ENCODE measurements around the gene APOOL.

The APOOL gene

DNA sequence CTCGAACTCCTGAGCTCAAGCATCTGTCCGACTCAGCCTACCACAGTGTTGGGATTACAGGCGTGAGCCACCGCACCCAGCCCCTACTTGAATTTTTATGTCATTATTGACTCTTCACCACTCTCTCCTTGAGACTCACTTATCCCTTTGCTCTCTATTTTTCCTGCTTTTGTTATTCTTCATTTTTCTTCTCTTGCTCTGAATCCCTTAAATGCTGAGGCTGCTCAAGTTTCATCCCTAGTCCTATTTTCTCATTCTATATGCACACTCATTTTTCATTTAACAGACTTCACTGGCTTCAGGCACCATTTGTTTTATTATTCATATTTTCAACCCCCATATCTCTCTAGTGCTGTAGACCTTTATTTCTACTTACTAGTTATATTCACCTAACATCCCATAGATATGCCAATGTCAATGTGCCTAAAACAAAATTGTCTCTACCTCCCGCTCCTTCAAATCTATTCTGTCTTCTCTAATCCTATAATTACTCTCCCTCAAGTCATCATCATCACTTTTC lies 85.7 kb downstream of the APOOL start:
- DNase-seq: no peak

DNA sequence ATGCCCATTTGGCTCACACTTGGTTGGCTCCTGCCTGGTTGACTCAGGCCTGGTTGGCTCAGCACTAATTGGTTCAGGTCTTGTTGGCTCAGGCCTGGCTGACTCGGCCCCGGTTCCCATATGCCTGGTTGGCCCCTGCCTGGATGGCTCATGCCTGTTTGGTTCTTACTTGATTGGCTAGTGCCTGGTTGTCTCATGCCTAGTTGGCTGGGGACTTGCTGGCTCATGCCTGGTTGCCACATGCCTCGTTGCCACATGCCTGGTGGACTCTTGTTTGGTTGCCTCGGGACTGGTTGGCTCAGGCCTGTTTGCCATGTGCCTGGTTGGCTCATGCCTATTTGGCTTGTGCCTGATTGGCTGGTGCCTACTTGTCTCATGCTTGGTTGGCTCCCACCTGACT lies 103.7 kb downstream of the APOOL start:
- DNase-seq: no peak

DNA sequence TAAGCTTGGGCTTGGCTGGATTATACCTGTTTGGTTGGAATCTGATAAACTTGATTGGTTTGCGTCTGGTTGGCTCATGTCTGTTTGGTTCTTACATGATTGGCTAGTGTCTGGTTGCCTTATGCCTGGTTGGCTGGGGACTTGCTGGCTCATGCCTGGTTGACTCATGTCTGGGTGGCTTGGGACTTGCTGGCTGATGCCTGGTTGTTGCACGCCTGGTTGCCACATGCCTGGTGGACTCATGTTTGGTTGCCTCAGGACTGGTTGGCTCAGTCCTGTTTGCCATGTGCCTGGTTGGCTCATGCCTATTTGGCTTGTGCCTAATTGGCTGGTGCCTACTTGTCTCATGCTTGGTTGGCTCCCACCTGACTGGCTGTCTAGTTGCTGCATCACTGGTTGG lies 104.5 kb downstream of the APOOL start:
- no peak for DNase-seq

DNA sequence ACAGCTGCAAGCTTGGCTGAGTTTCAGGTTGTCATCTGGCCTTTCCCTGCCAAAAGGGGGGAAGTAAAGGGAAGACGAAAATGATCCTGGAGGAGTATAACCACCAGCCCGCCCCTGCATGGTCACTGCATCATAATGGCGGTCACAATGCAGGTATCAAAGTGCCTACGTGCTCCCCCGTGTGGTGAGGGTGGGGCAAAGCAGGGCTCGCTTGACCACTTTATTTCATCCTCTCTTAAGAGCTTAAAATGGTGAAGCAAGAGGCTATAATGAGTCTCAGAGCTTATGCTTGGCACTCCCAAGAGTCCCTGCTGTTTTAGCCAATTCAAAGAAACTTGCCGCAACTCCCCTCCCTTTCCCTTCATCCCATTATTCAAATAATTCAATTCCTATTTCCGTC lies 105.6 kb downstream of the APOOL start:
- DNase-seq: no peak

DNA sequence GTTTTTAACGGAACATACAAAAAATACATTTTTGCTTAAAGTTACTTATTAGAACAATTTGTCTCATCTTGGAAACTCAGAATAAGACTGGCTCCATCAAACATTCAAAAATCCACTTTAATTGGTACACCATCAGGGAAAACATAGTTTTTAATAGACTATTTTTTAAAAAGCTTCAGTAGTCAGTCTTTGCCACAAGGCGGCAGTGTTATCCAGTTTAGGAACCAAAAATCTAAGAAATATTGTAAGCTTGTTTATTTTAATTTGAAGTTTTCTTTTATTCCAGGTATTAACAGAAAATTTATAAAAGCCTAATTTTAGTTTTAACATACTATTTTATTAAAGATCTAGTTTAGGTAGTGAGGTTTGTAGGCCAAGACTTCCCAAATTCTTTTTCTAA lies 107.7 kb downstream of the APOOL start:
- DNase-seq: peak; percentile 2

- DNase-seq: no peak
Measured at GRCh38 chrX:85112293-85112692, 108.6 kb downstream of the APOOL start.

- DNase-seq: no peak
Measured at GRCh38 chrX:85113746-85114145, 110.1 kb downstream of the APOOL start.

DNA sequence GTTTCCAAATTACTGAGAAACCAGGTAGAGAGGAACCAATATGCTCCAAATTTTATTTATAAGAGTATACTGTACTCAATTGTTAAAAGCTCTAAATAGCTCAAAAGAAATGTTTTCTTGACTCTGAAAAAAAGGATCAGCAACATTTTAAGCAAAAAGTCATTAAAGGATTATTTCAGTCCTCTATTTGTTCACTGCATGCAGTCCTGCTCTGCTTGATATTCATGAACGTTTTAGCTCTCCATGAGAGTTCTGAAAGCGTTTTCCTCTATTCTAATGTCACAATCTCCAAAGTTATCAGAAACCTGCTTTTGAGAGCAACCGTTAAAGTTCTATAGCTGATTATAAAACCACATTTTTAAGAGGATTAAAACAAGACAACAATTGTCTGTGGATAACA lies 110.5 kb downstream of the APOOL start:
- DNase-seq: no peak

DNA sequence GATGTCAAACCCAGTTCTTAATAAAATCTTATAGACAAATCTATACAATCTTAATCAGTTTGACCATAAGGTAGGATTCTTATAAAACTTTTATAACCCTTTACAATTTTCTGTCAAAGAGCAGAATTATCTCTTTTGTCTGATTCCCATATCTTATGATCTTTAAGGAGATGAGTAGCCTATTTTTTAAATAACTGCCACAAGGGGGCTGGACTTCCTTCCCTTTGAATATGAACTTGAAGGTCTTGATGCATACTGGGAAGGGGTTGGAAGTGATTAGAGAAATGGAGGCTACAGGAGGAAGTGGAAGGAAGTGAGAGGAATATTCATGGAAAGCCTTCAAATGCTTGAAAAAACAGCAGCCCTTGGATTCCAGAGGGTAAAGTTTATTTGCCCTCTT lies 111.1 kb downstream of the APOOL start:
- DNase-seq: no peak

- DNase-seq: no peak
Measured at GRCh38 chrX:85115252-85115651, 111.6 kb downstream of the APOOL start.

DNA sequence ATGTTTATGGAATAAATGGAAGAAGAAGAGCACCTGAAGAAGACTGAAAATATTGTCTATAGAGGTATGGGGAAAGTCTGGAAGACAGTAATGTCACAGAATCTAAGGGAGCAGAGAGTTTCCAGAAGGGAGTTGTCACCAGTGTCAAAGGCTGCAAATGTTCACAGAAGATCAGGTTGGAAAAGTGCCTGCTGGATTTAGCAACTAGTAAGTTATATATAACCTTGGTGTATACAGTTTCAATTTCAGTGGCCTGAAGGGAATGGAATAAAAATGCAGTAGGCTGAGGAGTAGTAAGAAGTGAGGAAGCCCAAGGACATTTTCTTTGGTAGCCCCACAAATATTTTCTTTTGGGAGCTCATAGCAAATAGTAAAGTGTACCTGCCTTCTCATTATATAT lies 132.7 kb downstream of the APOOL start:
- no peak for DNase-seq

DNA sequence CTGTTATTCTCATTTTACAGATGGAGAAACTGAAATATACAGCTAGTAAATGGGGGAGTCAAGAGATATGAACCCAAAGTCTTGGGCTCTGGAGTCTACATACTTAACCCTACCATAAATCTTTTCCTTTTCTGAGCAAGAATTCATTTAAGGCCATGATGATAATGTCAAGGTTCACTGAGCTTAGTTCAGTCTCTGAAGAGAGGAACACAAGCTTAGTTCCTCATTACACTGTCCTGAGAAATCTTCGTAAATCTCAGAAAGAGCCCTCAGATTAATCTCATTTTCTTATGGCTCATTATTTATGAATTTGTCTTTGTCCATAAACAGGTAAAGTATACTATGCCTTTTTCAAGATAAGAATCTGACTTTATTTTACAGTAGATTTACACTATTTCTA lies 135.7 kb downstream of the APOOL start:
- DNase-seq: no peak

DNA sequence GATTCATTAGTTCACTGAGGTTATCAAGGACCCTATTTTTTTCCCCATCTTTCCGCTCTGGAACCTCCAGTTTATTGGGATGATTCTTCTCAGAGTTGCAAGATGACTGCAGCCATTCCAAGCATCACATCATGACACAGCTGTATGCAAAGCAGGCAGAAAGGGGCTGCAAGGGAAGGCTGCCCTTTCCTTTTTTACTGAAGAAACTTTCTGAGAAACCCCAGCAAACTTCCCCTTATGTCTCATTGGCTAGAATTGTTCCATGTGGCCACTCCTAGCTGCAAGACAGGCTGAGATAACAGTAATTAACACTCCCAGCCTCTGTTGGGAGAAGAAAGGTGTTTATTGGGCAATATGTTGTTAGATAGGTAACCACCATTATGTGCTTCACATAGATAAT lies 137.3 kb downstream of the APOOL start:
- DNase-seq: no peak
